Adipose tissue (tissue), 3 donors: Measurements from ENCODE around the gene ANKLE2. TPM values are rescaled to one million over a fixed set of nuclear protein-coding genes. Genes with fewer than 3 reads are reported as not detected.
"Not testable (repeated sequence)": the region's sequence is repeated elsewhere in the genome, so short reads cannot be mapped to it uniquely, and the experiment has no call there.

Experiments
- H3K27ac ChIP-seq: one replicate; pipeline ENCODE4 v1.5.1; 2013; ENCODE audit warnings: low read depth, low read length
- WGBS, 3 donors: extraction: QIAGEN DNeasy Blood & Tissue Kit; methylation state at CpG; one replicate each; pipeline ENCODE4 v1.1.7; 2013; 5-methylcytosine and 5-hydroxymethylcytosine counted together
- polyA plus RNA-seq, 3 donors: library from polyadenylated mRNA; stranded (reverse); fragments of 200-250 nt; gene quantifications; one replicate each; pipeline ENCODE4 v1.2.3, GENCODE V29; 2013
- donor health status: healthy with polysubstance abuse.
- donor health status: Bipolar disorder and iron deficiency.
- donor health status: healthy.

ANKLE2 gene
- polyA plus RNA-seq, 3 donors: 18.2 to 58.2 (median 19.2) TPM

DNA sequence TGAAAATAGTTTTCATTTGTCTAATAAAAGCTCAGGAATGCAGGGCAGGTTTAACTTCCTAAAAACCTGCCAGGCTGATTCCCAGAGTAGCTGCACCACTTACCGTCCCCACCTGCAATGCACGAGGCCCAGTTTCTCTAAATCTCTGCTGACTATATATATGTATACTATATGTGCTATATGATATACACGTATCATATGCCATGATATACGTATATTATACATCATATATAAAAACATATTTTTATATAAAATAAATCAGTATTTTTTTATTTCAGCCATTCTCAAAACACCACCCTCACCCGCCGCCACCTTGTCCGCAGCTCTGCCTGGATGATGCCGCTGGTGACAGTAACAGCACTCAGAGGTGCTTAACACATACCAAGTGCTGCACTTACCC lies 2.3 kb downstream of the ANKLE2 start:
- 94 to 96% (median 95%) methylated on average over 8 of the region's 8 CpGs for WGBS, 3 donors
- H3K27ac ChIP-seq: no peak overlapping the region

DNA sequence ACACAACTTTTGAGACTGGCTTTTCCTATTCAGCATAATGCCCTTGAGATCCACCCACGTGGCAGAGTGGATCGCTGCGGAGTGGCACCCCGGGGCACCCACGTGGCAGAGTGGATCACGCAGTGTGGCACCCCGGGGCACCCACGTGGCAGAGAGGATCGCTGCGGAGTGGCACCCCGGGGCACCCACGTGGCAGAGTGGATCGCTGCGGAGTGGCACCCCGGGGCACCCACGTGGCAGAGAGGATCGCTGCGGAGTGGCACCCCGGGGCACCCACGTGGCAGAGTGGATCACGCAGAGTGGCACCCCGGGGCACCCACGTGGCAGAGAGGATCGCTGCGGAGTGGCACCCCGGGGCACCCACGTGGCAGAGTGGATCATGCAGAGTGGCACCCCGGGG lies 2.8 kb downstream of the ANKLE2 start:
- H3K27ac ChIP-seq: not testable (repeated sequence)
- WGBS, 3 donors: 85 to 88% (median 85%) methylated on average over 26 to 28 of the region's 28 CpGs

DNA sequence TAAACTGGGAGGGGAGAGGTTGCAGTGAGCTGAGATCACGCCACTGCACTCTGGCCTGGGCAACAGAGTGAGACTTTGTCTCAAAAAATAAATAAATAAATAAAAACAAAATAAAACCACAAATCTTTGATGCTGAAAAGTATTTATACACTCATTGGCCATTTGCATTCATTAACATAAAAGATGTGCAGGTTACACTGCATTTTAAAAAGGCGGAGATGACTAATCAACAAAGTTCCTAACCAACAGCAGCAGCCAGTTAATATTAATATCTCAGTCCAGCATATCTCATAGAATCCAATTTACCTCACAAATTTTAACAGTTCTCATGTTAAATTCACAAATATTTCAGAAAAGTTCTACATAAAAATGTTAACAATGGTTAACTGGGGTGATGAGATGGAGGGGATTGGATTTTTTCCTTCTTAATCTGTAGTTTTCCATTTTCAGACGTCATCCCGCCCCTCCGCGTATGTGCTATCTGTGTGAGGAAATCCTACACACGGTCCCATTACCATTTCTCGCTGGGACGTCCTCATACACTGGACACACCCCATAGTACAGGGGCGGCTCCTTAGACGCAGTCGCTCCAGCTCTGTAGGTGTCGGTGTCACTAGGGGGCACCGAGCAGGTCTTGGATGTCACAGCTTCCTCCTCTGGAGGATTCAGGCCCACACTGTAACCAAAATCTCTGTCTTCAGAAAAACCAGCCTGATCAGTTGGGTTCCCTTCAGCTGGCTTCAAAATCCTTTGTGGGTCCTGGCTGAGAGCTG lies 7.3 kb downstream of the ANKLE2 start:
- WGBS, 3 donors: 79 to 85% (median 82%) methylated on average over 14 of the region's 14 CpGs
- H3K27ac ChIP-seq: no peak overlapping the region

DNA sequence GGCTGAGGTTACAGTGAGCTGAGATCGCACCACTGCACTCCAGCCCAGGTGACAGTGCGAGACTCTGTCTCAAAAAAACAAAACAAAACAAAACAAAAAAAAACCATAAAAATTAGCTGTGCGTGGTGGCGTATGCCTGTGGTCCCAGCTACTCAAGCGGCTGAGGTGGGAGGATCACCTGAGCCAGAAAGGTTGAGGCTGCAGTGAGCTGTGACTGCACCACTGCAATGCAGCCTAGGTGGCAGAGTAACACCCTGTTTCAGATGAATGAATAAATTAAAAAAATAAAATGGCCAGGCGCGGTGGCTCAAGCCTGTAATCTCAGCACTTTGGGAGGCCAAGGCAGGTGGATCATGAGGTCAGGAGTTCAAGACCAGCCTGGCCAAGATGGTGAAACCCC lies 8.0 kb downstream of the ANKLE2 start:
- not testable (repeated sequence) for H3K27ac ChIP-seq
- 91 to 96% (median 95%) methylated on average over 7 of the region's 7 CpGs for WGBS, 3 donors

- H3K27ac ChIP-seq: no peak overlapping the region
- 88 to 96% (median 90%) methylated on average over 9 to 10 of the region's 10 CpGs for WGBS, 3 donors
Measured at GRCh38 chr12:132748319-132748718, 13.3 kb downstream of the ANKLE2 start.

GRCh38 chr12:132747896-132748295 lies 13.7 kb downstream of the ANKLE2 start:
- WGBS, 3 donors: 94 to 95% (median 95%) methylated on average over 22 of the region's 22 CpGs
- no peak overlapping the region for H3K27ac ChIP-seq

DNA sequence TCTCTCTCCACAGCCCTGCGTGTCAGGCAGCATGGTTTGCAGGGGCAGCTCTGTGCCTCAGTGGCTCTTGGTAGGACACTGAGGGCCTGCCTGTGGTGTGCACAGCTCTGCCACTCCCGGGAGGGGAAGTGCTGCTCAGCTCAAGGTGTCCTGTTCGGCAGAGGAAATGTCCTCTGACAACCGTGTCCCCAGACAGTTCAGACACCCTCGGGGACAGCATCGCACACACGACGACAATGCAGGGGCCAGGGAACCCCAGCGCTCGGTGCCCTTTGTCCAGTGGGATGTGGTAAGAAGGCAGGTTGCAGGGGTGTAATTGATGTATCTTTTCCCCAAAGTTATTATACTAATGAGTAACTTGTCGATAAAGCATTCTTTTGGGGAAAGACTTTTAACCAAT lies 14.2 kb downstream of the ANKLE2 start:
- no peak overlapping the region for H3K27ac ChIP-seq
- WGBS, 3 donors: 88 to 91% (median 90%) methylated on average over 11 of the region's 11 CpGs

GRCh38 chr12:132746613-132747012 lies 15.0 kb downstream of the ANKLE2 start:
- H3K27ac ChIP-seq: no peak overlapping the region
- 80 to 97% (median 93%) methylated on average over 3 of the region's 3 CpGs for WGBS, 3 donors

DNA sequence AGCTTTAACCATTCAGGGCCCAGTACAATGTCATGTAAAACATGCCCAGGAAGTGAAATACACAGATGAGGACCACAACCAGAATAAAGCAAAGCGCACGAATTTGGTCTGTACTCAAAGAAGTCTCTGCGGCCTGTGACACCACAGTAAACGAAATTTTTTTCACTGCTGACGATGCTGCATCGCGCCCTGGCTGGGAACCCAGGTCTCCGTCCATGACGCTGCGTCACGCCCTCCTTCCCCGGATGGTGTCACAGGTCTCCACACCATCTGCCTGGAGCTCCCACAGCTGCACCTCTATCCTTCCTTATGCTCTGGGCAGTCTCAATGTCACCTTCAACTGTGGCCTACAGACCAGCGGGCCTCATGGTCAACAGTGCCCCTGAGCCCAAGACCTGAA lies 17.8 kb downstream of the ANKLE2 start:
- 88 to 95% (median 88%) methylated on average over 13 of the region's 13 CpGs for WGBS, 3 donors
- no peak overlapping the region for H3K27ac ChIP-seq

- H3K27ac ChIP-seq: no peak overlapping the region
- WGBS, 3 donors: 82 to 84% (median 84%) methylated on average over 8 of the region's 8 CpGs
Measured at GRCh38 chr12:132741620-132742019, 20.0 kb downstream of the ANKLE2 start.

DNA sequence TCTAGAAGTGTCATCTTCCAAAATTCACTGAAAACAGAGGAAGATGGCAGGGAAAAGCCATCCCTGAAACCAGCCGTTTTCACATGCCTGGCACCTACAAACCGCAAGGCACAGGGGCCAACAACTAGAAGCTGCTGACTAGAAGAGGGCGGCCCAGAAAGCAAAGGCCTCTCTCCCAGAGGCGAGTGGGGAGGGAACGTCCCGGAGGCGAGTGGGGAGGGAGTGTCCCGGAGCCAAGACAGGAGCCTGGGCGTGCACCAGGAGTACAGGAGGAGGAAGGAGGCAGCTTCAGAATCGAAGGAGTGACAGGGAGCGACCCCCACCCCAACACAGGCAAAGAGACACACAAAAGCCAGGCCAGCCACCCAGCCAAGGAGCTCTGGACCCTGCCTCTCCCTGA lies 21.0 kb downstream of the ANKLE2 start:
- 88 to 91% (median 89%) methylated on average over 11 of the region's 11 CpGs for WGBS, 3 donors
- H3K27ac ChIP-seq: no peak overlapping the region

DNA sequence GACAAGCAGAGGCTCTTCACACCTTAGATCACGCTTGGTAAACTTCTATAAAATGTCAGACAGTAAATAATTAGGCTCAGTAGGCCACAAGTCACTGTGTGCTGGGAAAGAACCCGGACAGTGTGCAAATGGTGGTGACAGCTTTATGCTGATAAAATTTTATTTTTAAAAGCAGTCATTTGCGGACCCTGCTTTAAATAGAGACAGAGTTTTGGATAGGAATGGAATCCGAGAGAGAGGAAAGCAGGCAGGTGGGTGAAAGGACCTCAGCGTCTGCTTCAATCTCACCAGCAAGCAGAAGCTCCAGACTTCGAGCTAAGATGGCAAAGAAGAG lies 21.4 kb downstream of the ANKLE2 start:
- H3K27ac ChIP-seq: no peak overlapping the region
- 88 to 92% (median 89%) methylated on average over 6 of the region's 6 CpGs for WGBS, 3 donors

- H3K27ac ChIP-seq: no peak overlapping the region
- 84 to 89% (median 85%) methylated on average over 19 of the region's 19 CpGs for WGBS, 3 donors
Measured at GRCh38 chr12:132739600-132740312, 21.9 kb downstream of the ANKLE2 start.

DNA sequence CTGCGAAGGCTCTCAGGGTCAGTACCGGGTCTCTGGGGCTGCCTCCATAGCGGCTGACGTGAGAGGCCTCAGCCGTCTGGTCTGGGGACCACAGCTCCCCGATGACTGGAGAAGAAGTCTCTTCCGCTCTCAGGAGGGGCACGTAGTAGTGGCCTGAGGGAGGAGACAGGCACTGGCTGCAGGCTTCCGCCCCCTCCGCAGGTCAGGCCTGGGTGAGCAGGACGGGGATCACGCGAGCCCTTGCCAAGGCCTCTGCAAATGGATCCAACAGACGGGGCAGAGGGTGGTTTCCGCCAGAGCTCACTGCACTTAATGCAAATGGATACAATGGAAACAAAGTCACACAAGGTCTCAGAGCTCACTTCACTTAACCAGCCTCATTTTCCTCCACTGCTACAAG lies 24.7 kb downstream of the ANKLE2 start:
- no peak overlapping the region for H3K27ac ChIP-seq
- WGBS, 3 donors: 91 to 97% (median 93%) methylated on average over 15 of the region's 15 CpGs

DNA sequence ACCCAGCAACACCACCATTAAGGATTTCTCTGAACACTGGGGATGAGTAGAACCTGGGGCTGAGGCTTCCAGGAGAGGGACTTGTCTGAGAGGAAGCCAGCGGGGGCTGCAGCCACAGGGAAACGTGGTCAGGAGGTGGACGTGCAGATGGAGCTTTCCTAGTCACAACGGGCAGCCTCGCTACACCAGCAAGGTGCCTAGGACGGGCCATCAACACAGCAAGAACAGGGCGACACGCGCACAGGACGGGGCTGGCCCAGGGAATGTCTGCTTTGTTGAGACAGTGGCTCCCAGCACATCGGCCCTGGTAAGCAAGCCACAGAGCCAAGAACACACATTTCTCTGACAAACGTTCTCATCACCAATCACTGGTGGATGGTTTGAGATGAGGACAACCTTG lies 25.3 kb downstream of the ANKLE2 start:
- H3K27ac ChIP-seq: no peak overlapping the region
- 92 to 95% (median 93%) methylated on average over 12 of the region's 12 CpGs for WGBS, 3 donors

DNA sequence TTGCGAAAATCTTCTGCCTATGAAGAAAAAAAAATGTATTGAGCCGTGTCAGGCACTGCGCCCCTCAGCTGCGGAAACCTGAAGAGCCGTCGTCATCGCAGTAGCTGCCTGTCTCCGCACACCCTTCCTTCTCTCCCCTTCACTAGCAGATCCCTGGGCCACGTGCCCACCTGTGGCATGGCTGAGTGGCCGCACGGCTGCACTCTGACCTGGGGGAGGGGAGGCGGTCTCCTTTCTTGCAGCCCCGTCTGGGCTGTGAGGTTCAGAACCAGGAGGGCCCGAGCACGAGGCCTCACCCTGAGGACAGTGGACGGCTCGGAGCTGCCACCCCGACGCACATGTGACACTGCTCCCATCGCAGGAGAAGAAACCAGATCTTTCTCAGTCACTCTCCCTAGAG lies 26.1 kb downstream of the ANKLE2 start:
- no peak overlapping the region for H3K27ac ChIP-seq
- WGBS, 3 donors: 93 to 96% (median 95%) methylated on average over 20 of the region's 20 CpGs

GRCh38 chr12:132734206-132734605 lies 27.4 kb downstream of the ANKLE2 start:
- H3K27ac ChIP-seq: no peak overlapping the region
- WGBS, 3 donors: 74 to 80% (median 77%) methylated on average over 10 of the region's 10 CpGs

- WGBS, 3 donors: 87 to 95% (median 91%) methylated on average over 17 of the region's 17 CpGs
- no peak overlapping the region for H3K27ac ChIP-seq
Measured at GRCh38 chr12:132731574-132731973, 30.1 kb downstream of the ANKLE2 start.

GRCh38 chr12:132730353-132730752 lies 31.3 kb downstream of the ANKLE2 start:
- WGBS, 3 donors: 89 to 98% (median 96%) methylated on average over 10 to 11 of the region's 11 CpGs
- H3K27ac ChIP-seq: no peak overlapping the region
